HFF-Myc (cell line): Measurements from ENCODE around the gene UFD1.

Experiments
- DNase-seq: peaks from one replicate; pipeline ENCODE4 v3.0.0-alpha.2; 2011; ENCODE audit warnings: low read depth; ENCODE audit errors: extremely low read depth
- H3K4me3 ChIP-seq: replicated peaks from 2 replicates; pipeline ENCODE4 v1.5.1; 2011; ENCODE audit warnings: low read depth, mild to moderate bottlenecking, control low read depth, low read length
- CTCF ChIP-seq: IDR thresholded peaks from 2 replicates; pipeline ENCODE4 v1.5.1; 2012; ENCODE audit warnings: mild to moderate bottlenecking, low read depth, low read length, control low read depth; ENCODE audit errors: missing control alignments

UFD1 gene

GRCh38 chr22:19461506-19461905 is 17.5 kb downstream of the UFD1 start:
- no peak for TF ChIP-seq CTCF
- no peak for DNase-seq
- no peak overlapping the region for H3K4me3 ChIP-seq

- no peak overlapping the region for H3K4me3 ChIP-seq
- no peak for TF ChIP-seq CTCF
- DNase-seq: no peak
These were observed 19.0 kb downstream of the UFD1 start for GRCh38 chr22:19460036-19460435.

- no peak for TF ChIP-seq CTCF
- H3K4me3 ChIP-seq: no peak overlapping the region
These were observed 21.1 kb downstream of the UFD1 start for GRCh38 chr22:19457828-19458428.

GRCh38 chr22:19456541-19456940 is 22.5 kb downstream of the UFD1 start:
- no peak for TF ChIP-seq CTCF

More at GRCh38 chr22:19457828-19458428, 21.1 kb downstream of the UFD1 start:
- no peak for DNase-seq

GRCh38 chr22:19455585-19456370 is 23.2 kb downstream of the UFD1 start:
- no peak for TF ChIP-seq CTCF
- DNase-seq: no peak
- H3K4me3 ChIP-seq: no peak overlapping the region

More at GRCh38 chr22:19456541-19456940, 22.5 kb downstream of the UFD1 start:
- DNase-seq: no peak
- H3K4me3 ChIP-seq: no peak overlapping the region

GRCh38 chr22:19455033-19455432 is 24.0 kb downstream of the UFD1 start:
- DNase-seq: no peak
- TF ChIP-seq CTCF: no peak
- no peak overlapping the region for H3K4me3 ChIP-seq
